SK-N-MC (cell line): ENCODE data around the gene SLC35A2.

Source experiments
- EZH2 ChIP-seq: fragments of 200-600 bp; sonication (generic); IDR thresholded peaks from one replicate; pipeline ENCODE4 v1.6.1; 2017; ENCODE audit warnings: antibody characterized with exemption
- POLR2AphosphoS5 ChIP-seq: IDR thresholded peaks from 2 replicates; pipeline ENCODE4 v1.6.1; 2012; ENCODE audit warnings: mild to moderate bottlenecking, low read depth, low read length, borderline replicate concordance

GRCh38 chrX:48914593-48915493, 3.4 kb upstream of the SLC35A2 start:
- no peak for TF ChIP-seq POLR2AphosphoS5
- TF ChIP-seq EZH2: no peak
